ENCODE measurements around the gene TNS2. TPM values are rescaled to one million over a fixed set of nuclear protein-coding genes. Genes with fewer than 3 reads are reported as not detected.

TNS2 gene
- total and polyA plus RNA-seq, 9 of the 15 experiments (the other 6 are each of a cell fraction or from before 2014, with no cell fraction given), result 0.28 to 3.1 (median 1.2) TPM; not detected in 1

DNA sequence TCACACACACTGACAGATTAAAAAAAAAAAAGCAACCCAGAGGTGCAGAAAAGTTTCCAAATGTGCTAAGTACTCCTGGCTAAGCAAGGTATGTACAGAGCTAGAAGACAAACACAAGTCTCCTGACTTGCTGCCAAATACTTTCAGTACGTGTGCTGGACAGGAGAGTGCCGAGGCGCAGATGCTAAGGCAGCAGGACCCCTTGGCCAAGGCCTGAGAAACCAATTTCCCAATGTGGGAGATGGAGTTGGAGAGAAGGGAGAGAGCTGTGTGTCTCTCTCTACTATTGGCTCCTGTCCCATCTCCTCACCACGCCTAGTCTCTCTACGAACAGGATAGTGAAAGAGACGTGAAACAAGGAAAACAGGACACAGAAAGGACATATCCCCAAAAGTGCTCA is 24.0 kb downstream of the TNS2 start:
- ChIA-PET CTCF (ENCODE audit: low intra/inter-chr PET ratio) (interaction anchor here (0.7 kb wide), 1 partner anchor 179 kb away, joined by 4 read pairs; no protein-coding TSS in a partner anchor), POLR2A (interaction anchor here (0.7 kb wide), 1 partner anchor 20 kb away, joined by 3 read pairs; no protein-coding TSS in a partner anchor)
- DNase-seq (ENCODE audit: extremely low read depth in 1 of 4, low spot score in 3 of 4) (no peak), FAIRE-seq (no peak), ATAC-seq (no peak)
- 86% methylated on average over 6 of the region's 6 CpGs for WGBS (ENCODE audit: insufficient coverage, low coverage, missing lambda C conversion rate)
- H3K9ac ChIP-seq (ENCODE audit: insufficient read depth in 1 of 2, low read depth in 2 of 2, low read length in 2 of 2), result no peak overlapping the region
- H3K4me1 ChIP-seq (replicated peaks in 1 of 2; ENCODE audit: control insufficient read depth in 2 of 2, insufficient read depth in 2 of 2, low read length in 2 of 2), result peaks cover 22 to 31% of the 10 kb centered on the region in 2 experiments
- TF ChIP-seq CCNT2 (IDR thresholded peaks at IDR 0.05; ENCODE audit: borderline replicate concordance, extremely low read depth, insufficient read length, low read depth, low read length) (no peak), CREBBP (IDR thresholded peaks at IDR 0.05; ENCODE audit: low read depth, low read length) (no peak), CHCHD3 (CRISPR knock-in tag; IDR thresholded peaks at IDR 0.05) (no peak), ZNF134 (CRISPR knock-in tag; conservative IDR thresholded peaks at IDR 0.05) (no peak), FOXM1 (IDR thresholded peaks at IDR 0.05; ENCODE audit: low read depth) (no peak), FOXM1 (CRISPR knock-in tag; IDR thresholded peaks at IDR 0.05; ENCODE audit: low read depth) (no peak), LARP7 (IDR thresholded peaks at IDR 0.05) (no peak), ETV1 (tag; conservative IDR thresholded peaks at IDR 0.05; ENCODE audit: low read depth) (no peak), HOXB6 (CRISPR knock-in tag; IDR thresholded peaks at IDR 0.05; ENCODE audit: borderline replicate concordance) (no peak), MCM5 (IDR thresholded peaks at IDR 0.05; ENCODE audit: low read depth) (no peak), NR2C1 (IDR thresholded peaks at IDR 0.05) (no peak), NR2C1 (tag; IDR thresholded peaks at IDR 0.05) (no peak), NCOA4 (IDR thresholded peaks at IDR 0.05; ENCODE audit: partially characterized antibody) (no peak)
- TF ChIP-seq, protein P1, sequence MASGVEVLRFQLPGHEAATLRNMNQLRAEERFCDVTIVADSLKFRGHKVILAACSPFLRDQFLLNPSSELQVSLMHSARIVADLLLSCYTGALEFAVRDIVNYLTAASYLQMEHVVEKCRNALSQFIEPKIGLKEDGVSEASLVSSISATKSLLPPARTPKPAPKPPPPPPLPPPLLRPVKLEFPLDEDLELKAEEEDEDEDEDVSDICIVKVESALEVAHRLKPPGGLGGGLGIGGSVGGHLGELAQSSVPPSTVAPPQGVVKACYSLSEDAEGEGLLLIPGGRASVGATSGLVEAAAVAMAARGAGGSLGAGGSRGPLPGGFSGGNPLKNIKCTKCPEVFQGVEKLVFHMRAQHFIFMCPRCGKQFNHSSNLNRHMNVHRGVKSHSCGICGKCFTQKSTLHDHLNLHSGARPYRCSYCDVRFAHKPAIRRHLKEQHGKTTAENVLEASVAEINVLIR (CRISPR knock-in tag; IDR thresholded peaks at IDR 0.05), result no peak
- TF ChIP-seq, protein P2, sequence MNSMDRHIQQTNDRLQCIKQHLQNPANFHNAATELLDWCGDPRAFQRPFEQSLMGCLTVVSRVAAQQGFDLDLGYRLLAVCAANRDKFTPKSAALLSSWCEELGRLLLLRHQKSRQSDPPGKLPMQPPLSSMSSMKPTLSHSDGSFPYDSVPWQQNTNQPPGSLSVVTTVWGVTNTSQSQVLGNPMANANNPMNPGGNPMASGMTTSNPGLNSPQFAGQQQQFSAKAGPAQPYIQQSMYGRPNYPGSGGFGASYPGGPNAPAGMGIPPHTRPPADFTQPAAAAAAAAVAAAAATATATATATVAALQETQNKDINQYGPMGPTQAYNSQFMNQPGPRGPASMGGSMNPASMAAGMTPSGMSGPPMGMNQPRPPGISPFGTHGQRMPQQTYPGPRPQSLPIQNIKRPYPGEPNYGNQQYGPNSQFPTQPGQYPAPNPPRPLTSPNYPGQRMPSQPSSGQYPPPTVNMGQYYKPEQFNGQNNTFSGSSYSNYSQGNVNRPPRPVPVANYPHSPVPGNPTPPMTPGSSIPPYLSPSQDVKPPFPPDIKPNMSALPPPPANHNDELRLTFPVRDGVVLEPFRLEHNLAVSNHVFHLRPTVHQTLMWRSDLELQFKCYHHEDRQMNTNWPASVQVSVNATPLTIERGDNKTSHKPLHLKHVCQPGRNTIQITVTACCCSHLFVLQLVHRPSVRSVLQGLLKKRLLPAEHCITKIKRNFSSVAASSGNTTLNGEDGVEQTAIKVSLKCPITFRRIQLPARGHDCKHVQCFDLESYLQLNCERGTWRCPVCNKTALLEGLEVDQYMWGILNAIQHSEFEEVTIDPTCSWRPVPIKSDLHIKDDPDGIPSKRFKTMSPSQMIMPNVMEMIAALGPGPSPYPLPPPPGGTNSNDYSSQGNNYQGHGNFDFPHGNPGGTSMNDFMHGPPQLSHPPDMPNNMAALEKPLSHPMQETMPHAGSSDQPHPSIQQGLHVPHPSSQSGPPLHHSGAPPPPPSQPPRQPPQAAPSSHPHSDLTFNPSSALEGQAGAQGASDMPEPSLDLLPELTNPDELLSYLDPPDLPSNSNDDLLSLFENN (IDR thresholded peaks at IDR 0.05; ENCODE audit: low read depth in 2 of 2, low read length in 2 of 2), result no peak
- no peaks in the 10 kb centered on the region for H3K27me3 ChIP-seq (ENCODE audit: control insufficient read depth in 2 of 2, insufficient read depth in 2 of 2, low read length in 2 of 2)
- H3K9me1 ChIP-seq (ENCODE audit: control insufficient read depth, insufficient read depth, low read length), result no peaks in the 10 kb centered on the region
- H3K27ac ChIP-seq (ENCODE audit: extremely low read depth, low read depth, low read length), result no peak overlapping the region
- H4K20me1 ChIP-seq (replicated peaks; ENCODE audit: control insufficient read depth, insufficient read depth, low read length), result no peaks in the 10 kb centered on the region
- no TSS peak for BruUV-seq (replicated peaks)
- in situ Hi-C loops (cut with MboI), result no loop called here
- intact Hi-C loops (cut with micrococcal nuclease), result no loop called here
- no peaks in the 10 kb centered on the region for H3K9me3 ChIP-seq (replicated peaks; ENCODE audit: control insufficient read depth, insufficient read depth, low read depth, low read length)
- H3K4me2 ChIP-seq (ENCODE audit: insufficient read depth, low read length), result no peak overlapping the region
- no peak overlapping the region for H2AFZ ChIP-seq (ENCODE audit: low read depth, low read length)
- no peak overlapping the region for H3K4me3 ChIP-seq
- H3K36me3 ChIP-seq (ENCODE audit: control insufficient read depth, insufficient read depth, low read length), result peaks cover 14% of the 10 kb centered on the region; the same call in 2 of the 3 replicates
- H3K79me2 ChIP-seq (ENCODE audit: control insufficient read depth, insufficient read depth, low read length), result peaks cover 8% of the 10 kb centered on the region; the same call in 2 of the 3 replicates
